Left ventricle myocardium inferior (tissue), 1 donor: ENCODE data around the gene NAXD. TPM values are rescaled to one million over a fixed set of nuclear protein-coding genes. Genes with fewer than 3 reads are reported as not detected.

Experiments
- DNase-seq: peaks from one replicate; pipeline ENCODE4 v3.0.0-alpha.2; 2020
- H3K27ac ChIP-seq: fragments of 200-600 bp; replicated peaks from 2 replicates; pipeline ENCODE4 v1.8.0; 2021
- H3K27me3 ChIP-seq: fragments of 200-600 bp; 2 replicates; pipeline ENCODE4 v1.8.0; 2021; ENCODE audit warnings: low read depth
- H3K36me3 ChIP-seq: fragments of 200-600 bp; 2 replicates; pipeline ENCODE4 v1.8.0; 2021
- H3K4me1 ChIP-seq: fragments of 200-600 bp; 2 replicates; pipeline ENCODE4 v1.8.0; 2021
- H3K4me3 ChIP-seq: fragments of 200-600 bp; 2 replicates; pipeline ENCODE4 v1.8.0; 2021; ENCODE audit warnings: mild to moderate bottlenecking, moderate library complexity
- H3K9me3 ChIP-seq: fragments of 200-600 bp; replicated peaks from 2 replicates; pipeline ENCODE4 v1.8.0; 2021
- intact Hi-C: fragments of 100-400 bp; cut with micrococcal nuclease; formaldehyde crosslinking; loops from one replicate; pipeline ENCODE4 v1.11.0; 2022
- total RNA-seq: library from RNA; stranded (reverse); fragmentation: NEBNext Ultra II Directional; extraction: Animal tissue kit (Norgen Biotek cat#: 25700); gene quantifications from one replicate; pipeline ENCODE4 v1.2.1, GENCODE V29; 2021
- TF ChIP-seq, protein P1 (sequence below): fragments of 200-600 bp; IDR thresholded peaks from 2 replicates; pipeline ENCODE4 v1.8.0; 2021; ENCODE audit warnings: antibody characterized with exemption, mild to moderate bottlenecking, borderline replicate concordance
- donor health status: DM: no; HTN: yes; CAD: no; lungs with severe emphysema.

Gene NAXD
- total RNA-seq, 1 donor from 2014 or later = 28.0 TPM

DNA sequence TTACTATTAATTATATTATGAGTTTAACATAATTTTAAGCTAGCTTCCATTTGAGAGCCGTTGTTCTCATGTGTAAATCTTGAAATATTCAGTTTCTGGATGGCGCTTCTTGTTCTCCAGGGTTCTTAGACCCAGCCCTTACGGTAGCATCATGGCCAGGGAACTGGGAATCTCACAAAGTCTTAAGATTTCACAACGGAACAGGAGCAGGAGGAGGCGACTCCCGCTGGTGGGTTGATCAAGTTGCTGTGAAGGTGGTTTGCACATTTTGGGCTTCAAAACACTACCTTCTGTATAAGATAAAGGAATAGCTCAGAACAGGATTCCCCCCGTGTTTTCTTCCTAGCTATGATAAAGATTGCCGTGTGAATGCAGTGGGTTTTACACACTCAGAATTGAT is 2.8 kb downstream of the NAXD start:
- DNase-seq = no peak
- H3K9me3 ChIP-seq = no peaks in the 10 kb centered on the region
- no peak overlapping the region for H3K4me3 ChIP-seq
- intact Hi-C loops = no loop called here
- H3K27ac ChIP-seq = peak overlapping the region; percentile 97
- no peaks in the 10 kb centered on the region for H3K27me3 ChIP-seq
- H3K4me1 ChIP-seq = peaks cover 73% of the 10 kb centered on the region
- TF ChIP-seq, protein P1, sequence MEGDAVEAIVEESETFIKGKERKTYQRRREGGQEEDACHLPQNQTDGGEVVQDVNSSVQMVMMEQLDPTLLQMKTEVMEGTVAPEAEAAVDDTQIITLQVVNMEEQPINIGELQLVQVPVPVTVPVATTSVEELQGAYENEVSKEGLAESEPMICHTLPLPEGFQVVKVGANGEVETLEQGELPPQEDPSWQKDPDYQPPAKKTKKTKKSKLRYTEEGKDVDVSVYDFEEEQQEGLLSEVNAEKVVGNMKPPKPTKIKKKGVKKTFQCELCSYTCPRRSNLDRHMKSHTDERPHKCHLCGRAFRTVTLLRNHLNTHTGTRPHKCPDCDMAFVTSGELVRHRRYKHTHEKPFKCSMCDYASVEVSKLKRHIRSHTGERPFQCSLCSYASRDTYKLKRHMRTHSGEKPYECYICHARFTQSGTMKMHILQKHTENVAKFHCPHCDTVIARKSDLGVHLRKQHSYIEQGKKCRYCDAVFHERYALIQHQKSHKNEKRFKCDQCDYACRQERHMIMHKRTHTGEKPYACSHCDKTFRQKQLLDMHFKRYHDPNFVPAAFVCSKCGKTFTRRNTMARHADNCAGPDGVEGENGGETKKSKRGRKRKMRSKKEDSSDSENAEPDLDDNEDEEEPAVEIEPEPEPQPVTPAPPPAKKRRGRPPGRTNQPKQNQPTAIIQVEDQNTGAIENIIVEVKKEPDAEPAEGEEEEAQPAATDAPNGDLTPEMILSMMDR = no peak
- H3K36me3 ChIP-seq = peaks cover 12% of the 10 kb centered on the region

DNA sequence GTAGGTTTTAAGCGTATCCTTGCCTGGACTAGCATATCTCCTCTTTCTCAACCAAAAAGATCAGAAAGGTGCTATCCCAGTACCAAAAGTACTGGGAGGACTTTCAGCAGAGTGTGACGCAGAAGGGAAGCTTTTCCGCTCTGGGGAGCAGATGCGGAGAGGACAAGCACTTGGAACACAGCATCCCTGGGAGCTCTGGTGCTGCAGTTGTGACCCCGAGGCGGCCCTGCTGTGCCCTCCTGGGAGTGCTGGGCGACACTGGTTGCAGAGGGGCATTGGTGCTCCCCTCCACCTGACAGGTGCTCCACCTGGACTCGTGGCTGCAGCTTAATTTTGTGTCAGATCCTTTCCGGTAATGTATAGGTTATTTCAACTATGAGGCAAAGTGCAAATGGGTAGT is 3.4 kb downstream of the NAXD start:
- Histone ChIP-seq H3K4me1 (peaks cover 73% of the 10 kb centered on the region), H3K4me3 (no peak overlapping the region), H3K9me3 (no peaks in the 10 kb centered on the region), H3K36me3 (peaks cover 18% of the 10 kb centered on the region), H3K27ac (no peak overlapping the region), H3K27me3 (no peaks in the 10 kb centered on the region)
- TF ChIP-seq, protein P1 = no peak
- DNase-seq = no peak
- intact Hi-C loops = no loop called here

DNA sequence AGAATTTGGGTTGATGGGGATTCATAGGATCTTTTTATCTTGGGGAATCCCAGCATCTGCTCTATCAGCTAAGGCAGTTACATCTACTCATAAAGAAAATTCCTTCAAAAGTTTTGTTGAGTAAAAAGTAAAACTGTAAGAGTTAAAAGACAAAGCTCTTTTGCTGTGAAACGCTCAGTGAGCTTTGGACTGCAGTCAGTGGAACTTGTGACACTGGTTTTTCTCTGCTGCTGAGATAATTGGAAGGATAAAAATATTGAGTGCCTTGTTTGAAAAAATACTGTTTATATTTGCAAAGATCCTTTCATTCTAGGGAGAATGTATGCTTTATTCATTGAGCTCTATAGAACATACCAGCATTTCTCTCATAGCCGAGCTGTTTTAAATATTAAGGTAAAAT is 5.3 kb downstream of the NAXD start:
- peaks cover 76% of the 10 kb centered on the region for H3K4me1 ChIP-seq
- intact Hi-C loops = no loop called here
- no peaks in the 10 kb centered on the region for H3K9me3 ChIP-seq
- H3K27ac ChIP-seq = no peak overlapping the region
- no peak overlapping the region for H3K4me3 ChIP-seq
- peaks cover 35% of the 10 kb centered on the region for H3K36me3 ChIP-seq
- H3K27me3 ChIP-seq = no peaks in the 10 kb centered on the region
- TF ChIP-seq, protein P1 = no peak
- DNase-seq = no peak

DNA sequence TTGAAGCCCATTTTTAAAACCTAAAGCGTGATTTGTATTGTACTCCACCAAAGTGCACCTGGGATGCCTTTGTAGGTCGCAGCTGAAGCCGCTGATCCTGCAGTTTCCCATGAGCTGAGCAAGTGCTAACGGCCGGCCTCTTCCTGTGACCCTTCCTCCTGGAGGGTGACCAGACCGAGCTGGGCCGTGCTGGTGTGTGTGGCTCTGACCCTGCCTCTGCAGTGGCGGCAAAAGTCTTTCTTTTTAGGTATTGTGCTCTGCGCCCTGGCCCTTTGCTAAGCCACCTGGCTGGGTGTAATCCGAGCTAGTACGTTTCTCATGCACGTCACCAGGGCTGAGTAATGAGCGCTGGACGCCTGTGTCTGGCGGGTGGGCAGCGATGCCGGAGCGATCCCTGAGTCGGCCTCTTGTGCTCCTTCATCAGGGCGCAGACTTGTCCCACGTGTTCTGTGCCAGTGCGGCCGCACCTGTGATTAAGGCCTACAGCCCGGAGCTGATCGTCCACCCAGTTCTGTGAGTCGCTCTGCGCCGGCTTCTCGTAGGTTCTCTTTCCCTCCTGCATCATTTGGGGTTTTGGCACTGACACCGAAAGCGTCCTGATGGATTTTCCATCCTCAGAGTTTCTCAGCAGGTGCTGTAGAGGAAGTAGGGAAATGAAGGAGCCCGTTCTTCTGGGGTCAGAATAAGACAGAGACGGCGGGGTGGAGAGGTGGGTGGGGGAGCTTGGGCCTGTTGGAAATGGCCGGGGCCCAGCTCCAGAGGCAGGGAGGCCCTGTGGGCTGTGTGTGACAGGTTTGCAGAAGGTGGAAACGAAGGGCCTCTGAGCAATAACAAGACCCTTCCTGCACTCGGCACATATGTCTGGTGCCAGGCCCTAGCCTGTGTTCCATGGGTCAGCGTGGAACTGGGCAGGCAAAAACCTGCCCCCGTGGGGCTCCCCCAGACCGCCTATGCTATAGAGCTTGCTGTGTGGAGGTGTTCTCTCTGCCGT is 9.7 kb downstream of the NAXD start:
- TF ChIP-seq, protein P1 = no peak
- peaks cover 63% of the 10 kb centered on the region for H3K4me1 ChIP-seq
- H3K27me3 ChIP-seq = no peaks in the 10 kb centered on the region
- DNase-seq = no peak
- H3K27ac ChIP-seq = no peak overlapping the region
- intact Hi-C loops = no loop called here
- no peaks in the 10 kb centered on the region for H3K9me3 ChIP-seq
- no peak overlapping the region for H3K4me3 ChIP-seq
- H3K36me3 ChIP-seq = peaks cover 71% of the 10 kb centered on the region

DNA sequence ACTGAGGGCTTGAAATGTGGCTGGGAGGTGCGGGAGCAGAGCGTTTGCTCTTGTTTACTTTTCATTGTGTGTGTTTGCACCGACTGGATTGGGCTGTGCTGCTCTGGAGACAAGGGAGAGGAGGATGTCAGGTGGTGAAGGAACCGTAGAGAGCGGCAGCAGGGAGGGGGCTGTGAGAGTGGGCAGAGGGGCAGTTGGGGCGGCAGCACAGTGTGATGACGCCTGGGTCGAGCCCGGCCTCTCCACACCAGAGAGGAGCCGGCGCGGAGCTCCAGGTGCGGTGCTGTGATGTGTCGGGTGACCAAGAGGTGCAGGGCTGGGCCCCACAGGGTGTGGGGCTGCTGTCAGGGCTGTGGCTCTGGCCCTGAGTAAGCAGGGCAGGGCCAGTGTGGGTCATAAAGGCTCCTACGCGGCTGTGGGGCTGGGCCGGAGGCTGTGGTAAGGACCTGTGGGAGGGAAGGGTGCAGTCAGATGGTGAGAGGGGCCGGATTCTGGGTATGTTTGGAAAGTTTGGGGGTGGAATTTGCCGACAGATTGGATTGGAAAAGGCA is 10.5 kb downstream of the NAXD start:
- no peak overlapping the region for H3K4me3 ChIP-seq
- peaks cover 74% of the 10 kb centered on the region for H3K36me3 ChIP-seq
- no peak overlapping the region for H3K27ac ChIP-seq
- no peaks in the 10 kb centered on the region for H3K27me3 ChIP-seq
- H3K4me1 ChIP-seq = peaks cover 60% of the 10 kb centered on the region
- no peak for DNase-seq
- no peaks in the 10 kb centered on the region for H3K9me3 ChIP-seq
- intact Hi-C loops = no loop called here
- TF ChIP-seq, protein P1 = no peak
